HEK293T (cell line): ENCODE data around the gene CDYL2.

Experiments used
- ARNT ChIP-seq: fragments of 450-650 bp; IDR thresholded peaks from 2 replicates; pipeline ENCODE4 v1.6.1; 2017; ENCODE audit warnings: mild to moderate bottlenecking
- ELF4 ChIP-seq: fragments of 450-650 bp; IDR thresholded peaks from 2 replicates; pipeline ENCODE4 v1.6.1; 2017; ENCODE audit warnings: antibody characterized with exemption
- FOXK2 ChIP-seq: fragments of 450-650 bp; IDR thresholded peaks from 2 replicates; pipeline ENCODE4 v1.6.1; 2016; ENCODE audit warnings: mild to moderate bottlenecking
- NFRKB ChIP-seq: fragments of 450-650 bp; IDR thresholded peaks from 2 replicates; pipeline ENCODE4 v1.6.1; 2016; ENCODE audit warnings: mild to moderate bottlenecking, moderate library complexity
- SP1 ChIP-seq: fragments of 450-650 bp; IDR thresholded peaks from 2 replicates; pipeline ENCODE4 v1.6.1; 2017
- TARDBP ChIP-seq: fragments of 450-650 bp; IDR thresholded peaks from 2 replicates; pipeline ENCODE4 v1.6.1; 2016
- ZNF384 ChIP-seq: fragments of 450-650 bp; IDR thresholded peaks from 2 replicates; pipeline ENCODE4 v1.6.1; 2016
- TF ChIP-seq, protein P1 (sequence below): fragments of 450-650 bp; IDR thresholded peaks from 2 replicates; pipeline ENCODE4 v1.6.1; 2016

DNA sequence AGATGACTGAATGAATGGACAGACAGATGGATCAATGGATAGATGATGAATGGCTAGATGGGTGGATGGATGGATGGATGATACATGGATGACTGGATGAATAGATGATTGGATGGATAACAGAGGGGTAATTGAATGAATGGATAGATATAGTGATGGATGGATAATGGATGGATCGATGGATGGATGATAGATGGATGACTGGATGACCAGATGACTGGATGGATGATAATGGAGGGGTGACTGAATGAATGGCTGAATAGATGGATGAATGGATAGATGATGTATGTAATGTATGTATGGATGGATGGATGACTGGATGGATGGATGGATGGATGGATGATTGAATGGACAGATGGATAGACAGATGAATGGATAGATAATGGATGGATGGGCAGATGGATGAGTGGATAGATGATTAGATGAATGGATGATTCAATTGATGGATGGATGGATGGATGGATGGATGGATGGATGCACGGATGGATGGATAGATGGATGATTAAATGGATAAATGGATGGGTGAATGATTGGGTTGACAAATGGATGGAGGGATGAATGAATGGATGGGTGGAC lies 87.7 kb downstream of the CDYL2 start:
- TF ChIP-seq ELF4, result no peak
- TF ChIP-seq ZNF384, result no peak
- TF ChIP-seq, protein P1, sequence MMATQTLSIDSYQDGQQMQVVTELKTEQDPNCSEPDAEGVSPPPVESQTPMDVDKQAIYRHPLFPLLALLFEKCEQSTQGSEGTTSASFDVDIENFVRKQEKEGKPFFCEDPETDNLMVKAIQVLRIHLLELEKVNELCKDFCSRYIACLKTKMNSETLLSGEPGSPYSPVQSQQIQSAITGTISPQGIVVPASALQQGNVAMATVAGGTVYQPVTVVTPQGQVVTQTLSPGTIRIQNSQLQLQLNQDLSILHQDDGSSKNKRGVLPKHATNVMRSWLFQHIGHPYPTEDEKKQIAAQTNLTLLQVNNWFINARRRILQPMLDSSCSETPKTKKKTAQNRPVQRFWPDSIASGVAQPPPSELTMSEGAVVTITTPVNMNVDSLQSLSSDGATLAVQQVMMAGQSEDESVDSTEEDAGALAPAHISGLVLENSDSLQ, result no peak
- no peak for TF ChIP-seq ARNT
- no peak for TF ChIP-seq FOXK2
- no peak for TF ChIP-seq SP1
- TF ChIP-seq NFRKB, result no peak
- TF ChIP-seq TARDBP, result no peak
